Measurements from ENCODE around the gene ITLN1. TPM values are rescaled to one million over a fixed set of nuclear protein-coding genes. Genes with fewer than 3 reads are reported as not detected.

Gene ITLN1
- total RNA-seq, 4 donors from 2014 or later = 0.42 to 1.2 TPM; not detected in 2

GRCh38 chr1:160827418-160827817 lies 57.6 kb downstream of the ITLN1 start:
- H3K9me3 ChIP-seq = no peaks in the 10 kb centered on the region
- TF ChIP-seq EP300 (IDR thresholded peaks at IDR 0.05) (no peak), CTCF (IDR thresholded peaks at IDR 0.05) (no peak), POLR2A (IDR thresholded peaks at IDR 0.05) (no peak)
- WGBS, 2 donors = 81 to 91% methylated on average over 2 of the region's 2 CpGs
- H3K36me3 ChIP-seq = no peaks in the 10 kb centered on the region
- H3K4me3 ChIP-seq = no peak overlapping the region
- peak in 1 of 2 donors; percentile 14 for DNase-seq (ENCODE audit: low spot score in 2 of 2)
- H3K4me1 ChIP-seq = no peaks in the 10 kb centered on the region
- H3K27ac ChIP-seq = no peak overlapping the region
- no peaks in the 10 kb centered on the region for H3K27me3 ChIP-seq

- H3K36me3 ChIP-seq = no peaks in the 10 kb centered on the region
- no peaks in the 10 kb centered on the region for H3K27me3 ChIP-seq
- no peak overlapping the region for H3K4me3 ChIP-seq
- H3K27ac ChIP-seq = no peak overlapping the region
- 80 to 92% methylated on average over 1 of the region's 1 CpG for WGBS, 2 donors
- H3K9me3 ChIP-seq = no peaks in the 10 kb centered on the region
- no peaks in the 10 kb centered on the region for H3K4me1 ChIP-seq
- DNase-seq (ENCODE audit: low spot score in 2 of 2) = no peak
- no peak for TF ChIP-seq CTCF (IDR thresholded peaks at IDR 0.05)
- TF ChIP-seq POLR2A (IDR thresholded peaks at IDR 0.05) = no peak
- TF ChIP-seq EP300 (IDR thresholded peaks at IDR 0.05) = no peak
Observed at GRCh38 chr1:160826546-160826945, 58.4 kb downstream of the ITLN1 start.

Other genes with a start within 250 kb of the ITLN1 start
- gene SLAMF1, start 238.1 kb downstream of the ITLN1 start, total RNA-seq = 1 to 10 TPM in 1 of 4 donors, under 1 TPM in 1, not detected in 2; 0.39 to 1.3 TPM
- gene CD48, start 173.4 kb downstream of the ITLN1 start, total RNA-seq = 1 to 10 TPM; 1.5 to 5.9 (median 2.0) TPM
- gene SLAMF7, start 145.9 kb downstream of the ITLN1 start, total RNA-seq = under 1 TPM; 0.22 to 0.90 (median 0.51) TPM
- 1 to 10 TPM in 2 of 4 donors, under 1 TPM in 1, not detected in 1; 0.22 to 3.0 (median 1.9) TPM for gene LY9, start 89.0 kb downstream of the ITLN1 start, total RNA-seq
- gene CD244, start 22.3 kb downstream of the ITLN1 start, total RNA-seq = under 1 TPM in 3 of 4 donors, not detected in 1; 0.63 to 0.98 (median 0.90) TPM
- not detected for gene ITLN2, start 69.6 kb upstream of the ITLN1 start, total RNA-seq
- 10 to 100 TPM in 3 of 4 donors, 1 to 10 TPM in 1; 6.9 to 23.1 (median 14.9) TPM for gene F11R, start 136.0 kb upstream of the ITLN1 start, total RNA-seq
- 10 to 100 TPM; 15.7 to 46.9 (median 37.4) TPM for gene TSTD1, start 153.8 kb upstream of the ITLN1 start, total RNA-seq
- 10 to 100 TPM; 59.4 to 66.1 (median 62.9) TPM for gene USF1, start 160.8 kb upstream of the ITLN1 start, total RNA-seq
- 10 to 100 TPM in 2 of 4 donors, 1 to 10 TPM in 2; 6.1 to 14.1 (median 10.2) TPM for gene ARHGAP30, start 184.7 kb upstream of the ITLN1 start, total RNA-seq
- not detected for gene NECTIN4, start 204.4 kb upstream of the ITLN1 start, total RNA-seq
- 10 to 100 TPM in 1 of 4 donors, 1 to 10 TPM in 3; 7.9 to 12.9 (median 9.1) TPM for gene KLHDC9, start 213.2 kb upstream of the ITLN1 start, total RNA-seq
- gene PFDN2, start 232.9 kb upstream of the ITLN1 start, total RNA-seq = 10 to 100 TPM; 12.0 to 41.7 (median 39.8) TPM
- 10 to 100 TPM; 26.4 to 43.0 (median 32.9) TPM for gene NIT1, start 232.9 kb upstream of the ITLN1 start, total RNA-seq
- 10 to 100 TPM; 20.1 to 48.8 (median 27.0) TPM for gene DEDD, start 247.5 kb upstream of the ITLN1 start, total RNA-seq